ENCODE measurements around the gene CCDC13.

The CCDC13 gene

GRCh38 chr3:42807929-42808328, 34.9 kb upstream of the CCDC13 start:
- no peak overlapping the region for H3K4me2 ChIP-seq (ENCODE audit: low read length)
- H3K4me3 ChIP-seq (ENCODE audit: low read length): no peak overlapping the region
- H3K79me2 ChIP-seq (ENCODE audit: control insufficient read depth, low read length): peaks cover 13% of the 10 kb centered on the region
- peaks cover 7% of the 10 kb centered on the region for H3K36me3 ChIP-seq (ENCODE audit: control insufficient read depth, low read length)
- no peaks in the 10 kb centered on the region for H3K9me3 ChIP-seq (ENCODE audit: control insufficient read depth, insufficient read depth, low read length)
- H3K4me1 ChIP-seq (ENCODE audit: control insufficient read depth, low read length): peaks cover 13% of the 10 kb centered on the region
- H3K9me2 ChIP-seq (replicated peaks; ENCODE audit: control insufficient read depth, low read length): no peaks in the 10 kb centered on the region
- H4K20me1 ChIP-seq (ENCODE audit: control insufficient read depth, insufficient read depth, low read depth, low read length): peaks cover 7% of the 10 kb centered on the region; the same call in 1 of the 2 replicates
- no peak overlapping the region for H3K27ac ChIP-seq (ENCODE audit: low read depth, low read length)
- TF ChIP-seq EZH2phosphoT487 (IDR thresholded peaks at IDR 0.05; ENCODE audit: borderline replicate concordance, low read length): no peak
- no peak for TF ChIP-seq CTCF (IDR thresholded peaks at IDR 0.05; ENCODE audit: low read depth, low read length, poor library complexity, severe bottlenecking)
- H3F3A ChIP-seq (ENCODE audit: control insufficient read depth, insufficient read depth): no peaks in the 10 kb centered on the region
- peaks cover 17% of the 10 kb centered on the region for H3K27me3 ChIP-seq (ENCODE audit: control insufficient read depth, low read length)

- H3K4me1 ChIP-seq (ENCODE audit: control insufficient read depth, low read length): peaks cover 33% of the 10 kb centered on the region
- H3K27me3 ChIP-seq (ENCODE audit: control insufficient read depth, low read length): peaks cover 17% of the 10 kb centered on the region
- H3K36me3 ChIP-seq (ENCODE audit: control insufficient read depth, low read length): peaks cover 21% of the 10 kb centered on the region
- peak overlapping the region; percentile 79 for H3K4me2 ChIP-seq (ENCODE audit: low read length)
- peak overlapping the region; percentile 95 for H3K4me3 ChIP-seq (ENCODE audit: low read length)
- no peak overlapping the region for H3K27ac ChIP-seq (ENCODE audit: low read depth, low read length)
- no peaks in the 10 kb centered on the region for H3K9me3 ChIP-seq (ENCODE audit: control insufficient read depth, insufficient read depth, low read length)
- H3K79me2 ChIP-seq (ENCODE audit: control insufficient read depth, low read length): peaks cover 40% of the 10 kb centered on the region
- TF ChIP-seq CTCF (IDR thresholded peaks at IDR 0.05; ENCODE audit: low read depth, low read length, poor library complexity, severe bottlenecking) (no peak), EZH2phosphoT487 (IDR thresholded peaks at IDR 0.05; ENCODE audit: borderline replicate concordance, low read length) (no peak)
- H4K20me1 ChIP-seq (ENCODE audit: control insufficient read depth, insufficient read depth, low read depth, low read length): peaks cover 18% of the 10 kb centered on the region; the same call in 1 of the 2 replicates
- H3F3A ChIP-seq (ENCODE audit: control insufficient read depth, insufficient read depth): no peaks in the 10 kb centered on the region
- H3K9me2 ChIP-seq (replicated peaks; ENCODE audit: control insufficient read depth, low read length): no peaks in the 10 kb centered on the region
Observed at GRCh38 chr3:42805141-42805821, 32.2 kb upstream of the CCDC13 start.

GRCh38 chr3:42804831-42805132, 31.7 kb upstream of the CCDC13 start:
- Histone ChIP-seq H4K20me1 (ENCODE audit: control insufficient read depth, insufficient read depth, low read depth, low read length) (peaks cover 18% of the 10 kb centered on the region; the same call in 1 of the 2 replicates), H3K27me3 (ENCODE audit: control insufficient read depth, low read length) (peaks cover 17% of the 10 kb centered on the region), H3K27ac (ENCODE audit: low read depth, low read length) (no peak overlapping the region), H3K79me2 (ENCODE audit: control insufficient read depth, low read length) (peaks cover 44% of the 10 kb centered on the region), H3F3A (ENCODE audit: control insufficient read depth, insufficient read depth) (no peaks in the 10 kb centered on the region), H3K9me3 (ENCODE audit: control insufficient read depth, insufficient read depth, low read length) (no peaks in the 10 kb centered on the region), H3K9me2 (replicated peaks; ENCODE audit: control insufficient read depth, low read length) (no peaks in the 10 kb centered on the region), H3K4me2 (ENCODE audit: low read length) (peak overlapping the region; percentile 79), H3K4me3 (ENCODE audit: low read length) (peak overlapping the region; percentile 95), H3K36me3 (ENCODE audit: control insufficient read depth, low read length) (peaks cover 21% of the 10 kb centered on the region), H3K4me1 (ENCODE audit: control insufficient read depth, low read length) (peaks cover 33% of the 10 kb centered on the region)
- TF ChIP-seq CTCF (IDR thresholded peaks at IDR 0.05; ENCODE audit: low read depth, low read length, poor library complexity, severe bottlenecking) (no peak), EZH2phosphoT487 (IDR thresholded peaks at IDR 0.05; ENCODE audit: borderline replicate concordance, low read length) (no peak)

All from DOHH2 (cell line).